HL-60 (cell line): Measurements from ENCODE around the gene SENP7.
"Not testable (repeated sequence)": the region's sequence is repeated elsewhere in the genome, so short reads cannot be mapped to it uniquely, and the experiment has no call there.

Source experiments
- DNase-seq, 2 experiments: peaks; one replicate each; pipeline ENCODE4 v3.0.0-alpha.2; 2010 to 2020; ENCODE audit warnings: low read depth in 1 of 2, low spot score in 1 of 2
- H3K27ac ChIP-seq: fragments of 250-450 bp; sonication (Bioruptor Pico); replicated peaks from 2 replicates; pipeline ENCODE4 v1.5.1; 2020; ENCODE audit warnings: mild to moderate bottlenecking, moderate library complexity
- H3K27me3 ChIP-seq: fragments of 250-450 bp; sonication (Bioruptor Pico); 2 replicates; pipeline ENCODE4 v1.5.1; 2021; ENCODE audit warnings: mild to moderate bottlenecking, moderate library complexity; ENCODE audit not compliant: insufficient read depth, poor library complexity, severe bottlenecking
- H3K4me3 ChIP-seq: replicated peaks from 2 replicates; pipeline ENCODE4 v1.5.1; 2011; ENCODE audit warnings: mild to moderate bottlenecking, control low read depth, low read length; ENCODE audit not compliant: insufficient read depth
- GABPA ChIP-seq: IDR thresholded peaks from 2 replicates; pipeline ENCODE4 v1.6.1; 2012; ENCODE audit warnings: low read depth
- POLR2AphosphoS5 ChIP-seq: IDR thresholded peaks from 2 replicates; pipeline ENCODE4 v1.6.1; 2012; ENCODE audit warnings: low read depth
- SPI1 ChIP-seq: IDR thresholded peaks from 2 replicates; pipeline ENCODE4 v1.6.1; 2012; ENCODE audit warnings: low read depth, mild to moderate bottlenecking, borderline replicate concordance
- TF ChIP-seq, protein P1 (sequence below): IDR thresholded peaks from one replicate; pipeline ENCODE4 v1.5.1; 2011; ENCODE audit warnings: low read length, control low read depth, inconsistent platforms; ENCODE audit not compliant: insufficient read depth
- TF ChIP-seq, protein P2 (sequence below): IDR thresholded peaks from 2 replicates; pipeline ENCODE4 v1.6.1; 2012; ENCODE audit warnings: low read depth; ENCODE audit not compliant: insufficient replicate concordance

Gene SENP7

DNA sequence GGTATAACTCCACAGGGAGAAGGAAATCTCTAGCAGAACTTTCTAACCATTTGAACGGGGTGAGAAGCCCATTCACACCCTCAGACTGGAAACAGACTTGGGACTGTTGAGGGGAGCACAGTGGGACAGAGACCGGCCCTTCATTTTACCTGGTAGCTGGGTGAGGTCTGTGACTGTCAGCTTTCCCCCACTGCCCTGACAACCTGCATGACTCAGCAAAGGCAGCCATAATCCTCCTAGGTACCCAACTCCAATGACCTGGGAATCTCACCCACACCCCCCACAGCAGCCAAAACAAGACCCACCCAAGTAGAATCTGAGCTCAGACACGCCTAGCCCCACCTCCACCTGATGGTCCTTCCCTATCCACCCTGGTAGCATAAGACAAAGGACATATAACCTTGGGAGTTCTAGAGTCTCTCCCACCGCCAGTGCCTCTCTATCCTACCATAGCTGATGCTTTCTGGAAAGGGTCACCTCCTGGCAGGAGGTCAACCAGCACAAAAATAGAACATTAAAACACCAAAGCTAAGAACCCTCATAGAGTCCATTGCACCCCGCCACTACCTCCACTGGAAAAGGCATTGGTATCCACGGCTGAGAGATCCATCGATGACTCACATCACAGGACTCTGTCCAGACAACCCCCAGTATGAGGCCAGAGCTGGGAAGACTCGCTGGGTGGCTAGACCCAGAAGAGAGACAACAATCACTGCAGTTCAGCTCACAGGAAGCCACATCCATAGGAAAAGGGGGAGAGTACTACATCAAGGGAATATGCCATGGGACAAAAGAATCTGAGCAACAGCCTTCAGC, 28.0 kb downstream of the SENP7 start:
- TF ChIP-seq POLR2AphosphoS5, result no peak
- no peak overlapping the region for H3K27ac ChIP-seq
- H3K4me3 ChIP-seq, result no peak overlapping the region
- H3K27me3 ChIP-seq, result no peaks in the 10 kb centered on the region
- DNase-seq, result no peak

DNA sequence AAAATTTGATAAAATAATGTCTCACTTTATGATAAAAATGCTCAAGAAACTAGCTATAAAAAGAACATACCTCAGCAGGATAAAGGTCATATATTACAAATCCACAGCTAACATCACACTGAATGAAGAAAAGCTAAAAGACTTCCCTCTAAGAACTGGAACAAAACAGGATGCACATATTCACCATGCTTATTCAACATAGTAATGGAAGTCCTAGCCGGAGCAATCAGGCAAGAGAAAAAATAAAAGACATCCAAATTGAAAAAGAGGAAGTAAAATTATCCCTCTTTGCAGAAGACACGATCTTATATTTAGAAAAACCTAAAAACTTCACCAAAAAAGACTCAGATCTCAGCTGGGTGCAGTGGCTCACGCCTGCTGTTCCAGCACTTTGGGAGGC, 34.0 kb downstream of the SENP7 start:
- H3K27me3 ChIP-seq, result no peaks in the 10 kb centered on the region
- no peak overlapping the region for H3K4me3 ChIP-seq
- TF ChIP-seq GABPA (no peak), SPI1 (no peak), POLR2AphosphoS5 (no peak)
- TF ChIP-seq, protein P1, sequence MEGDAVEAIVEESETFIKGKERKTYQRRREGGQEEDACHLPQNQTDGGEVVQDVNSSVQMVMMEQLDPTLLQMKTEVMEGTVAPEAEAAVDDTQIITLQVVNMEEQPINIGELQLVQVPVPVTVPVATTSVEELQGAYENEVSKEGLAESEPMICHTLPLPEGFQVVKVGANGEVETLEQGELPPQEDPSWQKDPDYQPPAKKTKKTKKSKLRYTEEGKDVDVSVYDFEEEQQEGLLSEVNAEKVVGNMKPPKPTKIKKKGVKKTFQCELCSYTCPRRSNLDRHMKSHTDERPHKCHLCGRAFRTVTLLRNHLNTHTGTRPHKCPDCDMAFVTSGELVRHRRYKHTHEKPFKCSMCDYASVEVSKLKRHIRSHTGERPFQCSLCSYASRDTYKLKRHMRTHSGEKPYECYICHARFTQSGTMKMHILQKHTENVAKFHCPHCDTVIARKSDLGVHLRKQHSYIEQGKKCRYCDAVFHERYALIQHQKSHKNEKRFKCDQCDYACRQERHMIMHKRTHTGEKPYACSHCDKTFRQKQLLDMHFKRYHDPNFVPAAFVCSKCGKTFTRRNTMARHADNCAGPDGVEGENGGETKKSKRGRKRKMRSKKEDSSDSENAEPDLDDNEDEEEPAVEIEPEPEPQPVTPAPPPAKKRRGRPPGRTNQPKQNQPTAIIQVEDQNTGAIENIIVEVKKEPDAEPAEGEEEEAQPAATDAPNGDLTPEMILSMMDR, result no peak
- TF ChIP-seq, protein P2, sequence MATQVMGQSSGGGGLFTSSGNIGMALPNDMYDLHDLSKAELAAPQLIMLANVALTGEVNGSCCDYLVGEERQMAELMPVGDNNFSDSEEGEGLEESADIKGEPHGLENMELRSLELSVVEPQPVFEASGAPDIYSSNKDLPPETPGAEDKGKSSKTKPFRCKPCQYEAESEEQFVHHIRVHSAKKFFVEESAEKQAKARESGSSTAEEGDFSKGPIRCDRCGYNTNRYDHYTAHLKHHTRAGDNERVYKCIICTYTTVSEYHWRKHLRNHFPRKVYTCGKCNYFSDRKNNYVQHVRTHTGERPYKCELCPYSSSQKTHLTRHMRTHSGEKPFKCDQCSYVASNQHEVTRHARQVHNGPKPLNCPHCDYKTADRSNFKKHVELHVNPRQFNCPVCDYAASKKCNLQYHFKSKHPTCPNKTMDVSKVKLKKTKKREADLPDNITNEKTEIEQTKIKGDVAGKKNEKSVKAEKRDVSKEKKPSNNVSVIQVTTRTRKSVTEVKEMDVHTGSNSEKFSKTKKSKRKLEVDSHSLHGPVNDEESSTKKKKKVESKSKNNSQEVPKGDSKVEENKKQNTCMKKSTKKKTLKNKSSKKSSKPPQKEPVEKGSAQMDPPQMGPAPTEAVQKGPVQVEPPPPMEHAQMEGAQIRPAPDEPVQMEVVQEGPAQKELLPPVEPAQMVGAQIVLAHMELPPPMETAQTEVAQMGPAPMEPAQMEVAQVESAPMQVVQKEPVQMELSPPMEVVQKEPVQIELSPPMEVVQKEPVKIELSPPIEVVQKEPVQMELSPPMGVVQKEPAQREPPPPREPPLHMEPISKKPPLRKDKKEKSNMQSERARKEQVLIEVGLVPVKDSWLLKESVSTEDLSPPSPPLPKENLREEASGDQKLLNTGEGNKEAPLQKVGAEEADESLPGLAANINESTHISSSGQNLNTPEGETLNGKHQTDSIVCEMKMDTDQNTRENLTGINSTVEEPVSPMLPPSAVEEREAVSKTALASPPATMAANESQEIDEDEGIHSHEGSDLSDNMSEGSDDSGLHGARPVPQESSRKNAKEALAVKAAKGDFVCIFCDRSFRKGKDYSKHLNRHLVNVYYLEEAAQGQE, result no peak
- H3K27ac ChIP-seq, result no peak overlapping the region
- DNase-seq, result no peak

DNA sequence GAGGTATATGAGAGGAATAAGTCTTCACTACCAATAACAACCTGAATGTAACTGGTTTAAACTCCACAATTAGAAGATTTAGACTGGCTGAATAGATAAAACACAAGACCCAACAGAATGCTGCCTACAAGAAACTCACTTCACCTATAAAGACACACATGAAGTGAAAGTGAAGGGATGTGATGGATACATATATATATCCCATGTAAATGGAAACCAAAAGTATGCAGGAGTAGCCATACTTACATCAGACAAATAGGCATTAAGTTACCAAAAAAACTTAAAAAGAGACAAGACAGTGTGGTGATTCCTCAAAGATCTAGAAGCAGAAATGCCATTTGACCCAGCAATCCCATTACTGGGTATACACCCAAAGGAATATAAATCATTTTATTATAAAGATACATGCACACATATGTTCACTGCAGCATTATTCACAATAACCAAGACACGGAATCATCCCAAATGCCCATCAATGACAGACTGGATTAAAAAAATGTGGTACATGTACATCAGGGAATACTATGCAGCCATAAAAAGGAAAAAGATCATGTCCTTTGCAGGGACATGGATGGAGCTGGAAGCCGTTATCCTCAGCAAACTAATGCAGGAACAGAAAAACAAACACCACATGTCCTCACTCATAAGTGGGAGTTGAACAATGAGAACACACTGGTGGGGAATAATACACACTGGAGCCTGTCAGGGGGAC, 38.0 kb downstream of the SENP7 start:
- DNase-seq, H3K27ac ChIP-seq, H3K27me3 ChIP-seq, H3K4me3 ChIP-seq: not testable (repeated sequence)

- H3K27me3 ChIP-seq, DNase-seq, H3K27ac ChIP-seq, H3K4me3 ChIP-seq: not testable (repeated sequence)
Observed at GRCh38 chr3:101468676-101469075, 44.3 kb downstream of the SENP7 start.

- H3K27ac ChIP-seq, H3K27me3 ChIP-seq, H3K4me3 ChIP-seq, DNase-seq: not testable (repeated sequence)
Observed at GRCh38 chr3:101467310-101467663, 45.7 kb downstream of the SENP7 start.

DNA sequence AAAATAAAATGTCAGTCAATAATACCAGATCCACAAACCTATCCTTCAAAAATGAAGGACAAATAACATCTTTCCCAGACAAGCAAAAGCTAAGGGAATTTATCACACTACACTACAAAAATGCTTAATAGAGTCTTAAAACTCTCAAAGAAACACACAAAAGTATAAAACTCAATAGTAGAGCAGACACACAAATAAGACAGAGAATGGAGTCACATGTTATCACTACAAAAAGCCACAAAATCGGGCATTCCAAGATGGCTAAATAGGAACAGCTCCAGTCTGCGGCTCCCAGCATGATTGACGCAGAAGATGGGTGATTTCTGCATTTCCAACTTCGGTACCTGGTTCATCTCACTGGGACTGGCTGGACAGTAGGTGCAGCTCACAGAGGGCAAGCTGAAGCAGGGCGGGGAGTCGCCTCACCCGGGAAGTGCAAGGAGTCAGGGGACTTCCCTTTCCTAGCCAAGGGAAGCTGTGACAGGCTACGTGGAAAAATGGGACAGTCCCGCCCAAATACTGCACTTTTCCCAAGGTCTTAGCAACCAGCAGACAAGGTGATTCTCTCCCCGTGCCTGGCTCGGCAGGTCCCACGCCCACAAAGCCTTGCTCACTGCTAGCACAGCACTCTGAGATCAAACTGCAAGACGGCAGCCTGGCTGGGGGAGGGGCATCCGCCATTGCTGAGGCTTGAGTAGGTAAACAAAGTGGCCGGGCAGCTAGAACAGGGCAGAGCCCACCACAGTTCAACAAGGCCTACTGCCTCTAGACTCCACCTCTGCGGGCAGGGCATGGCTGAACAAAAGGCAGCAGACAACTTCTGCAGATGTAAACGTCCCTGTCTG, 46.3 kb downstream of the SENP7 start:
- H3K4me3 ChIP-seq, result no peak overlapping the region
- TF ChIP-seq SPI1, result no peak
- TF ChIP-seq GABPA, result no peak
- TF ChIP-seq POLR2AphosphoS5, result no peak
- TF ChIP-seq, protein P1, result no peak
- TF ChIP-seq, protein P2, result no peak
- no peak for DNase-seq
- no peaks in the 10 kb centered on the region for H3K27me3 ChIP-seq
- no peak overlapping the region for H3K27ac ChIP-seq
